ENCODE data around the gene CFAP43.
"Not testable (repeated sequence)": the region's sequence is repeated elsewhere in the genome, so short reads cannot be mapped to it uniquely, and the experiment has no call there.

Gene CFAP43

GRCh38 chr10:104252368-104252767 is 20.2 kb upstream of the CFAP43 start (continued):
- no peak for TF ChIP-seq GLIS3 (CRISPR knock-in tag; IDR thresholded peaks at IDR 0.05)
- TF ChIP-seq TCF4 (CRISPR knock-in tag; IDR thresholded peaks at IDR 0.05; ENCODE audit: borderline replicate concordance) = no peak
- no peak for TF ChIP-seq CSRNP3 (CRISPR knock-in tag; IDR thresholded peaks at IDR 0.05)
- no peak for TF ChIP-seq ZFP3 (CRISPR knock-in tag; IDR thresholded peaks at IDR 0.05)
- no peak for TF ChIP-seq BACH2 (CRISPR knock-in tag; IDR thresholded peaks at IDR 0.05; ENCODE audit: borderline replicate concordance)
- TF ChIP-seq ZNF70 (CRISPR knock-in tag; IDR thresholded peaks at IDR 0.05) = no peak
- no peak for TF ChIP-seq CSDC2 (CRISPR knock-in tag; IDR thresholded peaks at IDR 0.05)

GRCh38 chr10:104251443-104251842 is 19.3 kb upstream of the CFAP43 start:
- ATAC-seq = no peak
- TF ChIP-seq ZNF565 (CRISPR knock-in tag; conservative IDR thresholded peaks at IDR 0.05; ENCODE audit: low read depth) (no peak), ARNTL (CRISPR knock-in tag; IDR thresholded peaks at IDR 0.05; ENCODE audit: borderline replicate concordance, low read depth) (no peak), ZFP3 (CRISPR knock-in tag; IDR thresholded peaks at IDR 0.05) (no peak), BACH2 (CRISPR knock-in tag; IDR thresholded peaks at IDR 0.05; ENCODE audit: borderline replicate concordance) (no peak), ZNF8 (CRISPR knock-in tag; IDR thresholded peaks at IDR 0.05) (no peak), PATZ1 (CRISPR knock-in tag; IDR thresholded peaks at IDR 0.05; ENCODE audit: borderline replicate concordance) (no peak), CSRNP3 (CRISPR knock-in tag; IDR thresholded peaks at IDR 0.05) (no peak), CREB5 (CRISPR knock-in tag; IDR thresholded peaks at IDR 0.05; ENCODE audit: low read depth) (no peak), TCF4 (CRISPR knock-in tag; IDR thresholded peaks at IDR 0.05; ENCODE audit: borderline replicate concordance) (no peak), ISL1 (CRISPR knock-in tag; IDR thresholded peaks at IDR 0.05) (no peak), ESRRG (CRISPR knock-in tag; IDR thresholded peaks at IDR 0.05) (no peak), ZFP30 (CRISPR knock-in tag; IDR thresholded peaks at IDR 0.05) (no peak), RARB (CRISPR knock-in tag; IDR thresholded peaks at IDR 0.05) (no peak), PPARA (CRISPR knock-in tag; IDR thresholded peaks at IDR 0.05; ENCODE audit: borderline replicate concordance) (no peak), POU6F1 (CRISPR knock-in tag; IDR thresholded peaks at IDR 0.05; ENCODE audit: borderline replicate concordance, low read depth) (no peak), ZC3H10 (CRISPR knock-in tag; IDR thresholded peaks at IDR 0.05) (no peak), SNAI2 (CRISPR knock-in tag; IDR thresholded peaks at IDR 0.05) (no peak)

- TF ChIP-seq ZNF565 (CRISPR knock-in tag; conservative IDR thresholded peaks at IDR 0.05; ENCODE audit: low read depth) (no peak), ESRRG (CRISPR knock-in tag; IDR thresholded peaks at IDR 0.05) (no peak), ZNF70 (CRISPR knock-in tag; IDR thresholded peaks at IDR 0.05) (no peak), TOX (CRISPR knock-in tag; IDR thresholded peaks at IDR 0.05; ENCODE audit: borderline replicate concordance) (no peak), BACH2 (CRISPR knock-in tag; IDR thresholded peaks at IDR 0.05; ENCODE audit: borderline replicate concordance) (no peak), ZFP30 (CRISPR knock-in tag; IDR thresholded peaks at IDR 0.05) (no peak), ARNTL (CRISPR knock-in tag; IDR thresholded peaks at IDR 0.05; ENCODE audit: borderline replicate concordance, low read depth) (no peak), CSRNP3 (CRISPR knock-in tag; IDR thresholded peaks at IDR 0.05) (no peak), GLIS3 (CRISPR knock-in tag; IDR thresholded peaks at IDR 0.05) (no peak), ISL1 (CRISPR knock-in tag; IDR thresholded peaks at IDR 0.05) (no peak)
- ATAC-seq = no peak
Measured at GRCh38 chr10:104250371-104250770, 18.2 kb upstream of the CFAP43 start.

- ATAC-seq = not testable (repeated sequence)
Measured at GRCh38 chr10:104248931-104249330, 16.8 kb upstream of the CFAP43 start.
